ENCODE measurements around the gene TXNL4A. TPM values are rescaled to one million over a fixed set of nuclear protein-coding genes. Genes with fewer than 3 reads are reported as not detected.

TXNL4A gene
- total RNA-seq, 1 donor from 2014 or later: 107 TPM

Other genes starting within 250 kb of the TXNL4A start
- 0.51 TPM for gene KCNG2, start 190.6 kb downstream of the TXNL4A start, total RNA-seq
- 85.9 TPM for gene SLC66A2, start 36.9 kb downstream of the TXNL4A start, total RNA-seq
- gene HSBP1L1, start 23.9 kb downstream of the TXNL4A start, total RNA-seq: 18.8 TPM
- gene RBFA, start 45.9 kb upstream of the TXNL4A start, total RNA-seq: 31.7 TPM
- 16.0 TPM for gene ADNP2, start 120.7 kb upstream of the TXNL4A start, total RNA-seq

Measured in mesenteric fat pad (tissue), 1 donor.